ENCODE results near the gene KLHL11. TPM values are rescaled to one million over a fixed set of nuclear protein-coding genes. Genes with fewer than 3 reads are reported as not detected.
A peak's percentile ranks its signal among the peaks of the same experiment; 100 is the strongest.

KLHL11 gene
- total RNA-seq, 1 experiment from 2014 or later, result 18.5 TPM

GRCh38 chr17:41821776-41822175 lies 43.4 kb downstream of the KLHL11 start:
- no peak for DNase-seq (ENCODE audit: low read depth, low spot score)

DNA sequence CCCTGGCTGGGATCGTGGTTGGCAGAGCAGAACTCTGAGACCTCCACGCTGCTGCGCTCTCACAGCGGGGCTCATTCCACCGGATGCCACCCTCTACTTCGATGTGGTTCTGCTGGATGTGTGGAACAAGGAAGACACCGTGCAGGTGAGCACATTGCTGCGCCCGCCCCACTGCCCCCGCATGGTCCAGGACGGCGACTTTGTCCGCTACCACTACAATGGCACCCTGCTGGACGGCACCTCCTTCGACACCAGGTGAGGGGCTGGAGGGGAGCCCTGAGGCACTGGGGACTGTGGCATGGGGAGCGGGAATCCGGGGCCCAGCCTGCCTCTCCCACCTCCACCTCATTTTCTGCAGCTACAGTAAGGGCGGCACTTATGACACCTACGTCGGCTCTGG lies 47.2 kb downstream of the KLHL11 start:
- in situ Hi-C loops (cut with HindIII; ENCODE audit: low pct_unique_long_range_greater_than_20kb, low sequenced_read_pairs), result no loop called here
- DNase-seq (ENCODE audit: low read depth, low spot score), result no peak

More at GRCh38 chr17:41821776-41822175, 43.4 kb downstream of the KLHL11 start:
- in situ Hi-C loops (cut with HindIII; ENCODE audit: low pct_unique_long_range_greater_than_20kb, low sequenced_read_pairs), result no loop called here

GRCh38 chr17:41816637-41817320 lies 48.4 kb downstream of the KLHL11 start:
- no peak for DNase-seq (ENCODE audit: low read depth, low spot score)
- in situ Hi-C loops (cut with HindIII; ENCODE audit: low pct_unique_long_range_greater_than_20kb, low sequenced_read_pairs), result no loop called here

DNA sequence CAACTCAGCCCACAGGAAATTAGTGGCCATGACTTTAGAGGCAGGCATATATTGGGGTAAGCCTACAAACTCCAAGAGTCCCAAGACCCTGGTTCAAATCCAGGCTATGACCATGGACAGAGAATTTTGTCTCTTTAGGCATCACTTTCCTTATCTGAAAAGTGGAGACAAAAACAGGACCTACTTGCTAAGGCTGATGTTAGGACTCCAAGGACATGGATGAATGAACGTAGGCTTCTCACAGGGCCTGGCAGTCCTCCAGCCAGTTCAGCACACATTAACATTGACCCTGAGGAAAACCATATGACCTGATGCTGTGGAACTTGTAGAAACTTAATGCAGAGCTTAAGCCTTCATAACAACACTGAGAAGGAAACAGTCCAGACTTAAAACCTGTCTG lies 51.0 kb downstream of the KLHL11 start:
- in situ Hi-C loops (cut with HindIII; ENCODE audit: low pct_unique_long_range_greater_than_20kb, low sequenced_read_pairs), result no loop called here
- DNase-seq (ENCODE audit: low read depth, low spot score), result no peak

DNA sequence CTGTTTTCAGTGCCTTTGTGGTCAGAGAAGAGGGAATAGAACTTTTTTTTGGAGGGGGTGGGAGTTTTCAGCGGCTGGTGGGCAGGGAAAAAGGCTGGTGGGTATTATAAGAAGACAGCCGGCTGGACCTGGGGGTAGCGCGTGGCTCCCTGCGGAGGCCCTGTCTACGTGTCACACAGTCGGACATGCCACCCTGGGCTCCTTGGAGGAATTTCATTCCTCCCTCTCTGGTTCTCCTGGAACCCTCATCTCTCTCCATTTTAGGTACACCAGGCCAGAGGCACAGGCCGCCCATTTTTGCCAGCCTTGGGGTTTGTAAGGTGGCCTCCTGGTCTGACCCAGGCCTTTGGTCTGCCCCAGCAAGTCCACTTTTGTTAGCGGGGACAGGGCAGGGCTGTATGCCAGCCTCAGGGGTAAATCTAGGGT lies 51.5 kb downstream of the KLHL11 start:
- in situ Hi-C loops (cut with HindIII; ENCODE audit: low pct_unique_long_range_greater_than_20kb, low sequenced_read_pairs), result no loop called here
- no peak for DNase-seq (ENCODE audit: low read depth, low spot score)

DNA sequence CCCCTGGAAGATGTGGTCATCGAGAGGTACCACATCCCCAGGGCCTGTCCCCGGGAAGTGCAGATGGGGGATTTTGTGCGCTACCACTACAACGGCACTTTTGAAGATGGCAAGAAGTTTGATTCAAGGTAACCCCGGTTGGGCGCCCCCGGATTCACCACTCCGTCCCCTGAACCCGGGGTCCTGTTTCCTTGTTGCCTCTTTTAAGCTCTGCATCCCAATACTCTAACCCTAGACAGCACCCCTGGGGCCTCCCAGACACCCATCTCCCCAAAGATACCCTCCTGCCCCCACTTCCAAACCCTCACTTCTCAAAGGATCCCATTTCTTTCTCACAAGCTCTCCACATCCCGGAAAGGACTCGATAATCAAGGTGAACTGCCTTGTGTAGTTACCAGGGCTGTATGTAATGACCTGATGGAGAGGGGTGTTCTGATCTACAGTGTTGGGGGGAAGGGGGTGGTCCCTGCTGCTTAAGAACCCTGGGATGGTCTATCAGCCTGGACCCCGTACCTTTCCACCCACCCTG lies 52.0 kb downstream of the KLHL11 start:
- no peak for DNase-seq (ENCODE audit: low read depth, low spot score)
- in situ Hi-C loops (cut with HindIII; ENCODE audit: low pct_unique_long_range_greater_than_20kb, low sequenced_read_pairs), result no loop called here

GRCh38 chr17:41812381-41813151 lies 52.7 kb downstream of the KLHL11 start, which contains the start of gene FKBP10:
Gene FKBP10, plus strand, starts transcription at chr17:41813004. Its CDS starts 31 bp downstream, at chr17:41813035.
- peak; percentile 78 for DNase-seq (ENCODE audit: low read depth, low spot score)
- in situ Hi-C loops (cut with HindIII; ENCODE audit: low pct_unique_long_range_greater_than_20kb, low sequenced_read_pairs), result no loop called here

DNA sequence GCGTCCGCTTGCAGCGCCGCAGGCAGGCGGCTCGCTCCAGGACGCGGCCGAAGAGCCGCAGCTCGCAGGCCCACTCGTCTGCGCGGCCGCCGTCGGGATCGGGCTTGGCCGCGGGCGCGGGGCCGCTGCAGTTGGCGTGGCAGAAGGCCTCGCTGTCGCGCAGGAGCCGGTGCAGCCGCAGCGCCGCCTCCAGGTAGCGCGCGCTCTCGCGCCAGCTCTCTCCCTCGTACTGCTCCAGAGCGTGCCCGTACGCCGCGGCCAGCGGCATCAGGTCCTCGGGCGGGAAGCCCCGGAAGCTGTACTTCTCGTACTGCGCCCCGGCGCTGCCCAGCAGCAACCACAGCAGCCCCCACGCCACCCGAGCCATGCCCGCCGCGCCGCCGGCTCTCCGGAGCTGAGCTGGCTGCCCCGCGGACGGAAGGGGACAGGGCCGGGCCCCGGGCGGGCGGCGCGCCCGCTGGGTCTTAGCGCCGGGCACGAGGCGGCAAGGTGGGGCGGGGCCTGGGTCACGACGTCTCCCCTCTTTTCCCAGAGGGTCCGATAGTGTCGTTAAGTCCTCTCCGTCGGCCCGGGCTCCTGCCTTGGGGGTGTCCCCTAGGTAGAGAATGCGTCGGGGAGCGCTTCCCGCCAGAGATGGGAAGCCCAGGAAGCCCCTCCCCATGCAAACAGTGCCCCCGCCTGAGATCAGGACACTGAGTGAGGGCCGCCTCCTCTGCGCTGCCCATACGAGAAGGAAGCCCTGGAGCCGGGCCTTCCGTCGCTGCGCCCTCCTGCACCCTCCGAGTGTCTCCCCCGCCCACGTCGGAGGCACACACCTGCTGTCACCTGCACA lies 53.5 kb downstream of the KLHL11 start, which contains the start of gene P3H4:
P3H4 (minus strand) TSS at position 401 of the 832 bp plus-strand sequence; CDS start at position 367, 34 bp downstream.
- in situ Hi-C loops (cut with HindIII; ENCODE audit: low pct_unique_long_range_greater_than_20kb, low sequenced_read_pairs), result no loop called here
- peak; percentile 68 for DNase-seq (ENCODE audit: low read depth, low spot score)

GRCh38 chr17:41810659-41811548 lies 54.3 kb downstream of the KLHL11 start:
- in situ Hi-C loops (cut with HindIII; ENCODE audit: low pct_unique_long_range_greater_than_20kb, low sequenced_read_pairs), result no loop called here
- no peak for DNase-seq (ENCODE audit: low read depth, low spot score)

DNA sequence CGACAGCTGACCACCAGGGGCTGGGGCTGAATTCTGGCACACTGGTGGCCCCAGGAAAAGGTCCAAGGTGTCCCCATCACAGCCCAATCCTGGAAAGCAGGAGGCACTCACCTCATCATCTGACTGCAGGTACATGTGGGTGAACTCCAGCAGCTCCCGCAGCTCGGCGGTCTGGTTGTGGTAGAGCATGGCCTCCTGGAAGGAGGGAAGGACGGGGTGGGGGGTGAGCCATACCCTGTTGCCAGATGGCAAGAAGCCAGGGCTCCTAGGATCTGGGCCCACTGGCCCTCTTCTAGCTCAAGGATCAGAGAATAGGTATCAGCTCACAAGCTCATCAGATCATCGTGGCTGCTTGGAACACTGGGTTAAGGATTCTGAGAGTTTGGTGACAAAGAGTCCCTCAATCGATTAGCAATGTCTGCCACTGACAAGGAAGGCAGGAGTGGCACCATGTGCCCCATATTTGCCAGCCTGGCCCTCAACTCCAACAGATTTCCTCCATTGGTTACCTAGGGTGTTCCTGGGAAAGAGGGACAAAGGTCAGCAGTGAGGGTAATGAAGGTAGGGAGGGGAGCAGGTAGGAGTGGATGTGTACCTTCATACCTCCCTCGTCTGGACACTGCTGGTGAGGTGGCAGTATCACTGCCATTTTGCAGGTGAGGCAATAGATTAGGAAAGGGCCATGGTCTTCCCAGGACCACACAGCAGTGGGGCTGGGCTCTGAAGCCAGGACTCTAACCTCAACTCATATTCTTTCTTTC lies 58.4 kb downstream of the KLHL11 start:
- in situ Hi-C loops (cut with HindIII; ENCODE audit: low pct_unique_long_range_greater_than_20kb, low sequenced_read_pairs), result no loop called here

More for the DNA sequence above, 58.4 kb downstream of the KLHL11 start:
- no peak for DNase-seq (ENCODE audit: low read depth, low spot score)

Small RNA genes lying within 50 kb of the gene (small RNA-seq; reads per million reads assigned to genes)
- 0 reads per million in 2 experiments for gene AC125257.2

Other genes starting within 250 kb of the KLHL11 start
- gene KRT17, start 240.8 kb downstream of the KLHL11 start, total RNA-seq (2014; rRNA removed; shearing (Covaris generic)), result not detected in 2 replicates
- gene EIF1, start 176.5 kb downstream of the KLHL11 start, total RNA-seq (2014; rRNA removed; shearing (Covaris generic)), result 129 and 155 TPM in 2 replicates
- gene GAST, start 153.1 kb downstream of the KLHL11 start, total RNA-seq (2014; rRNA removed; shearing (Covaris generic)), result not detected in 2 replicates
- 0.40 and 0.53 TPM in 2 replicates for gene HAP1, start 130.8 kb downstream of the KLHL11 start, total RNA-seq (2014; rRNA removed; shearing (Covaris generic))
- 0.50 and 0.83 TPM in 2 replicates for gene JUP, start 78.7 kb downstream of the KLHL11 start, total RNA-seq (2014; rRNA removed; shearing (Covaris generic))
- gene P3H4, start 53.5 kb downstream of the KLHL11 start, total RNA-seq (2014; rRNA removed; shearing (Covaris generic)), result 29.9 and 31.2 TPM in 2 replicates
- 236 and 244 TPM in 2 replicates for gene FKBP10, start 52.4 kb downstream of the KLHL11 start, total RNA-seq (2014; rRNA removed; shearing (Covaris generic))
- 86.3 and 92.7 TPM in 2 replicates for gene NT5C3B, start 29.2 kb downstream of the KLHL11 start, total RNA-seq (2014; rRNA removed; shearing (Covaris generic))
- gene KLHL10, start 27.6 kb downstream of the KLHL11 start, total RNA-seq (2014; rRNA removed; shearing (Covaris generic)), result not detected in 2 replicates
- gene ACLY, start 53.5 kb upstream of the KLHL11 start, total RNA-seq (2014; rRNA removed; shearing (Covaris generic)), result 112 and 113 TPM in 2 replicates
- gene ODAD4, start 65.2 kb upstream of the KLHL11 start, total RNA-seq (2014; rRNA removed; shearing (Covaris generic)), result 0.98 and 1.3 TPM in 2 replicates
- 103 and 104 TPM in 2 replicates for gene CNP, start 101.4 kb upstream of the KLHL11 start, total RNA-seq (2014; rRNA removed; shearing (Covaris generic))
- gene DNAJC7, start 152.0 kb upstream of the KLHL11 start, total RNA-seq (2014; rRNA removed; shearing (Covaris generic)), result 81.1 and 85.9 TPM in 2 replicates
- 25.8 and 32.6 TPM in 2 replicates for gene NKIRAS2, start 154.7 kb upstream of the KLHL11 start, total RNA-seq (2014; rRNA removed; shearing (Covaris generic))
- 0.40 and 0.85 TPM in 2 replicates for gene C17orf113, start 185.2 kb upstream of the KLHL11 start, total RNA-seq (2014; rRNA removed; shearing (Covaris generic))
- gene ZNF385C, start 233.1 kb upstream of the KLHL11 start, total RNA-seq (2014; rRNA removed; shearing (Covaris generic)), result 0.19 and 0.45 TPM in 2 replicates
- gene DHX58, start 247.3 kb upstream of the KLHL11 start, total RNA-seq (2014; rRNA removed; shearing (Covaris generic)), result 5.8 and 7.0 TPM in 2 replicates